ENCODE data around the gene LPAR5.

Gene LPAR5

GRCh38 chr12:6647083-6647604 lies 11.4 kb upstream of the LPAR5 start, which contains the start of gene ACRBP:
TSS of gene ACRBP (minus strand) at chr12:6647432. CDS start at chr12:6647366, 66 bp downstream.
- no peak for DNase-seq
- H3K9me3 Mint-ChIP-seq, result peaks cover 0 to 3% of the 10 kb centered on the region in 2 donors
- peaks cover 49% of the 10 kb centered on the region for H3K36me3 Mint-ChIP-seq (ENCODE audit: insufficient read depth)
- H3K4me3 Mint-ChIP-seq, result peak within 1 kb of the TSS; percentile 49 to 59
- H3K27me3 Mint-ChIP-seq, result no peaks in the 10 kb centered on the region
- H3K27ac Mint-ChIP-seq, result peak within 1 kb of the TSS; percentile 38 to 83
- peak; percentile 60 for ATAC-seq (replicated peaks)
- peaks cover 9 to 10% of the 10 kb centered on the region in 2 donors for H3K4me1 Mint-ChIP-seq (ENCODE audit: low read depth in 2 of 2)

GRCh38 chr12:6646276-6647082 lies 10.7 kb upstream of the LPAR5 start:
- Mint-ChIP-seq H3K27me3 (no peaks in the 10 kb centered on the region), H3K36me3 (ENCODE audit: insufficient read depth) (peaks cover 43% of the 10 kb centered on the region), H3K9me3 (peaks cover 0 to 3% of the 10 kb centered on the region in 2 donors), H3K4me1 (ENCODE audit: low read depth in 2 of 2) (peaks cover 7 to 8% of the 10 kb centered on the region in 2 donors), H3K4me3 (peak overlapping the region; percentile 49 to 59), H3K27ac (peak overlapping the region; percentile 38 to 83)
- no peak for ATAC-seq (replicated peaks)
- no peak for DNase-seq

GRCh38 chr12:6644903-6645302 lies 9.1 kb upstream of the LPAR5 start:
- Mint-ChIP-seq H3K27me3 (no peaks in the 10 kb centered on the region), H3K4me1 (ENCODE audit: low read depth in 2 of 2) (peaks cover 7 to 8% of the 10 kb centered on the region in 2 donors), H3K4me3 (no peak overlapping the region), H3K27ac (peak overlapping the region in 1 of 2 donors; percentile 13), H3K9me3 (peaks cover 0 to 3% of the 10 kb centered on the region in 2 donors), H3K36me3 (ENCODE audit: insufficient read depth) (peaks cover 27% of the 10 kb centered on the region)
- no peak for DNase-seq
- no peak for ATAC-seq (replicated peaks)

GRCh38 chr12:6644257-6644596 lies 8.5 kb upstream of the LPAR5 start:
- Mint-ChIP-seq H3K4me1 (ENCODE audit: low read depth in 2 of 2) (peaks cover 7 to 8% of the 10 kb centered on the region in 2 donors), H3K27me3 (no peaks in the 10 kb centered on the region), H3K27ac (peak overlapping the region in 1 of 2 donors; percentile 13), H3K36me3 (ENCODE audit: insufficient read depth) (peaks cover 21% of the 10 kb centered on the region), H3K4me3 (no peak overlapping the region), H3K9me3 (peaks cover 0 to 3% of the 10 kb centered on the region in 2 donors)
- ATAC-seq (replicated peaks) (peak; percentile 24), DNase-seq (no peak)

GRCh38 chr12:6643569-6644256 lies 8.0 kb upstream of the LPAR5 start:
- ATAC-seq (replicated peaks), result peak; percentile 14
- H3K27me3 Mint-ChIP-seq, result no peaks in the 10 kb centered on the region
- H3K9me3 Mint-ChIP-seq, result peaks cover 0 to 3% of the 10 kb centered on the region in 2 donors
- no peak overlapping the region for H3K4me3 Mint-ChIP-seq
- peaks cover 7 to 8% of the 10 kb centered on the region in 2 donors for H3K4me1 Mint-ChIP-seq (ENCODE audit: low read depth in 2 of 2)
- H3K27ac Mint-ChIP-seq, result no peak overlapping the region
- H3K36me3 Mint-ChIP-seq (ENCODE audit: insufficient read depth), result peaks cover 18% of the 10 kb centered on the region
- DNase-seq, result no peak

- H3K27me3 Mint-ChIP-seq, result no peaks in the 10 kb centered on the region
- no peak overlapping the region for H3K27ac Mint-ChIP-seq
- no peak for DNase-seq
- H3K4me1 Mint-ChIP-seq (ENCODE audit: low read depth in 2 of 2), result peaks cover 4 to 5% of the 10 kb centered on the region in 2 donors
- no peak overlapping the region for H3K4me3 Mint-ChIP-seq
- peaks cover 0 to 3% of the 10 kb centered on the region in 2 donors for H3K9me3 Mint-ChIP-seq
- no peak for ATAC-seq (replicated peaks)
- peaks cover 3% of the 10 kb centered on the region for H3K36me3 Mint-ChIP-seq (ENCODE audit: insufficient read depth)
Measured at GRCh38 chr12:6641131-6641530, 5.4 kb upstream of the LPAR5 start.

GRCh38 chr12:6640497-6640896 lies 4.7 kb upstream of the LPAR5 start:
- H3K9me3 Mint-ChIP-seq, result peaks cover 0 to 3% of the 10 kb centered on the region in 2 donors
- DNase-seq (no peak), ATAC-seq (replicated peaks) (no peak)
- H3K4me3 Mint-ChIP-seq, result no peak overlapping the region
- no peaks in the 10 kb centered on the region for H3K36me3 Mint-ChIP-seq (ENCODE audit: insufficient read depth)
- H3K4me1 Mint-ChIP-seq (ENCODE audit: low read depth in 2 of 2), result peaks cover 10 to 11% of the 10 kb centered on the region in 2 donors
- H3K27ac Mint-ChIP-seq, result no peak overlapping the region
- H3K27me3 Mint-ChIP-seq, result no peaks in the 10 kb centered on the region

- peaks cover 0 to under 1% of the 10 kb centered on the region in 2 donors for H3K9me3 Mint-ChIP-seq
- no peaks in the 10 kb centered on the region for H3K36me3 Mint-ChIP-seq (ENCODE audit: insufficient read depth)
- H3K4me1 Mint-ChIP-seq (ENCODE audit: low read depth in 2 of 2), result peaks cover 18% of the 10 kb centered on the region in 2 donors
- no peak for DNase-seq
- H3K27me3 Mint-ChIP-seq, result no peaks in the 10 kb centered on the region
- no peak for ATAC-seq (replicated peaks)
- no peak overlapping the region for H3K27ac Mint-ChIP-seq
- H3K4me3 Mint-ChIP-seq, result no peak overlapping the region
Measured at GRCh38 chr12:6639151-6639801, 3.5 kb upstream of the LPAR5 start.

- H3K4me3 Mint-ChIP-seq, result no peak overlapping the region
- no peaks in the 10 kb centered on the region for H3K36me3 Mint-ChIP-seq (ENCODE audit: insufficient read depth)
- no peaks in the 10 kb centered on the region for H3K27me3 Mint-ChIP-seq
- H3K4me1 Mint-ChIP-seq (ENCODE audit: low read depth in 2 of 2), result peaks cover 23% of the 10 kb centered on the region in 2 donors
- no peak for DNase-seq
- no peaks in the 10 kb centered on the region for H3K9me3 Mint-ChIP-seq
- no peak overlapping the region for H3K27ac Mint-ChIP-seq
- ATAC-seq (replicated peaks), result no peak
Measured at GRCh38 chr12:6638305-6638704, 2.5 kb upstream of the LPAR5 start.

- ATAC-seq (replicated peaks) (peak; percentile 58), DNase-seq (peak in 2 of 3 experiments; percentile 21 to 39)
- H3K36me3 Mint-ChIP-seq (ENCODE audit: insufficient read depth), result peaks cover 6% of the 10 kb centered on the region
- peaks cover 50 to 51% of the 10 kb centered on the region in 2 donors for H3K4me1 Mint-ChIP-seq (ENCODE audit: low read depth in 2 of 2)
- H3K27ac Mint-ChIP-seq, result peak overlapping the region; percentile 85 to 92
- peak overlapping the region; percentile 84 to 85 for H3K4me3 Mint-ChIP-seq
- H3K9me3 Mint-ChIP-seq, result no peaks in the 10 kb centered on the region
- no peaks in the 10 kb centered on the region for H3K27me3 Mint-ChIP-seq
Measured at GRCh38 chr12:6635375-6635855, 344 bp downstream of the LPAR5 start.

GRCh38 chr12:6632026-6632983 lies 3.5 kb downstream of the LPAR5 start:
- ATAC-seq (replicated peaks) (peak; percentile 64), DNase-seq (peak; percentile 39 to 50 (median 41))
- Mint-ChIP-seq H3K27me3 (no peaks in the 10 kb centered on the region), H3K4me3 (peak overlapping the region; percentile 84 to 88), H3K36me3 (ENCODE audit: insufficient read depth) (peaks cover 22% of the 10 kb centered on the region), H3K4me1 (ENCODE audit: low read depth in 2 of 2) (peaks cover 59 to 64% of the 10 kb centered on the region in 2 donors), H3K27ac (peak overlapping the region; percentile 96 to 97), H3K9me3 (no peaks in the 10 kb centered on the region)

- Mint-ChIP-seq H3K4me3 (peak overlapping the region; percentile 84 to 88), H3K27me3 (no peaks in the 10 kb centered on the region), H3K36me3 (ENCODE audit: insufficient read depth) (peaks cover 29% of the 10 kb centered on the region), H3K4me1 (ENCODE audit: low read depth in 2 of 2) (peaks cover 61 to 69% of the 10 kb centered on the region in 2 donors), H3K9me3 (no peaks in the 10 kb centered on the region), H3K27ac (peak overlapping the region; percentile 96 to 97)
- ATAC-seq (replicated peaks), result peak; percentile 26
- no peak for DNase-seq
Measured at GRCh38 chr12:6631549-6631961, 4.2 kb downstream of the LPAR5 start.
